Heart right ventricle (tissue), 16 donors: ENCODE data around the gene CAMK2N2. TPM values are rescaled to one million over a fixed set of nuclear protein-coding genes. Genes with fewer than 3 reads are reported as not detected.
A peak's percentile ranks its signal among the peaks of the same experiment; 100 is the strongest.

Source experiments
- ATAC-seq, 8 donors: fragments of 200-7000 bp; cut with Tn5 transposase; one replicate each; pipeline ENCODE4 v1.9.1; 2020; ENCODE audit warnings: mild to moderate bottlenecking in 8 of 8, moderate library complexity in 8 of 8, moderate number of reproducible peaks in 1 of 8
- DNase-seq, 2 donors: peaks; one replicate each; pipeline ENCODE4 v3.0.0-alpha.2; 2020
- H3K27ac ChIP-seq, 10 donors: fragments of 200-600 bp; sonication (generic) in 2 of 10; one replicate each; pipeline versions ENCODE4 v1.5.0 to v1.8.0; 2020 to 2022; ENCODE audit warnings: mild to moderate bottlenecking in 3 of 10
- H3K27me3 ChIP-seq, 7 donors: fragments of 200-600 bp; one replicate each; pipeline ENCODE4 v1.8.0; 2021 to 2022; ENCODE audit warnings: mild to moderate bottlenecking in 2 of 7
- H3K36me3 ChIP-seq, 9 donors: fragments of 200-600 bp; sonication (generic) in 1 of 9; one replicate each; pipeline versions ENCODE4 v1.5.0 to v1.8.0; 2020 to 2022; ENCODE audit warnings: mild to moderate bottlenecking in 2 of 9
- H3K4me1 ChIP-seq, 9 donors: fragments of 200-600 bp; sonication (generic) in 1 of 9; one replicate each; pipeline versions ENCODE4 v1.5.0 to v1.8.0; 2020 to 2022; ENCODE audit warnings: mild to moderate bottlenecking in 4 of 9
- H3K4me3 ChIP-seq, 10 donors: fragments of 200-600 bp; sonication (generic) in 2 of 10; one replicate each; pipeline versions ENCODE4 v1.5.0 to v1.8.0; 2020 to 2022; ENCODE audit warnings: mild to moderate bottlenecking in 7 of 10, moderate library complexity in 2 of 10
- H3K9me3 ChIP-seq, 11 donors: fragments of 200-600 bp in 10 of 11; sonication (generic) in 2 of 11; one replicate each; pipeline versions ENCODE4 v1.5.0 to v1.8.0; 2013 to 2022; ENCODE audit warnings: mild to moderate bottlenecking in 2 of 11, control low read depth in 1 of 11, moderate library complexity in 1 of 11
- WGBS, 2 donors: extraction: QIAGEN DNeasy Blood & Tissue Kit; methylation state at CpG; one replicate each; pipeline ENCODE4 v1.1.7; 2013; ENCODE audit warnings: inconsistent platforms in 1 of 2; 5-methylcytosine and 5-hydroxymethylcytosine counted together
- intact Hi-C, 10 donors: fragments of 100-400 bp; cut with DNase I; formaldehyde crosslinking; loops; one replicate each; pipeline versions ENCODE4 v1.11.1 to v1.14.2; 2022
- polyA plus RNA-seq, 2 donors: library from polyadenylated mRNA; stranded (reverse); fragments of 200-250 nt; gene quantifications; one replicate each; pipeline ENCODE4 v1.2.3, GENCODE V29; 2013
- total RNA-seq, 10 donors: library from RNA; stranded (reverse); fragmentation: NEBNext Ultra II Directional in 3 of 10; extraction: Animal tissue kit (Norgen Biotek cat#: 25700) in 3 of 10; gene quantifications; one replicate each; pipeline versions ENCODE4 v1.2.1 to v1.2.4, GENCODE V29; 2021 to 2023
- TF ChIP-seq, protein P1 (sequence below), 9 donors: fragments of 200-600 bp; sonication (generic) in 2 of 9; IDR thresholded peaks; one replicate each; pipeline versions ENCODE4 v1.5.0 to v1.8.0; 2021 to 2022; ENCODE audit warnings: antibody characterized with exemption in 9 of 9, mild to moderate bottlenecking in 5 of 9, moderate library complexity in 1 of 9
- donor health status: Arrhythmogenic right ventricular cardiomyopathy.
- donor health status: ischemic (EF 13 %, LVEDD 7.1; RV severe dilation, severe dysfunction).
- donor health status: healthy with polysubstance abuse.
- donor health status: DM: no; HTN: yes; CAD: no.
- donor health status: DM: no; HTN: no; CAD: no.
- donor health status: ischemic (EF 25% LVEDD 6.9; RV normal size, moderate dysfunction).
- donor health status: ischemic (EF 25% LVEDD 5.7; RV mildly dilated, moderate dysfunction).
- donor health status: healthy.
- donor health status: DM: yes; HTN: yes; CAD: no.
- donor health status: Ischemic cardiomyopathy.
- donor health status: ischemic (EF 35%, LVEDD 5.7; RV mildly dilated, moderate dysfunction).
- donor health status: nonischemic (EF 11% LVEDD 7.7; RV severe dilation, severe dysfunction).
- donor health status: DM: yes; HTN: yes; CAD: no.
- donor health status: PGD.
- donor health status: ischemic (EF 29% LVEDD 5.4; RV normal size, mild dysfunction).
- donor health status: nonischemic (EF 23%, LVEDD 6.1; RV moderate dilation, normal function).

The CAMK2N2 gene
- total and polyA plus RNA-seq, 12 donors = 0.12 to 0.30 (median 0.23) TPM; not detected in 8

- peaks cover 17 to 50% (median 44%) of the 10 kb centered on the region in 7 donors for H3K27me3 ChIP-seq
- ATAC-seq = peak in 5 of 8 donors; percentile 23 to 60 (median 47)
Observed at GRCh38 chr3:184234224-184234623, 27.1 kb downstream of the CAMK2N2 start.

DNA sequence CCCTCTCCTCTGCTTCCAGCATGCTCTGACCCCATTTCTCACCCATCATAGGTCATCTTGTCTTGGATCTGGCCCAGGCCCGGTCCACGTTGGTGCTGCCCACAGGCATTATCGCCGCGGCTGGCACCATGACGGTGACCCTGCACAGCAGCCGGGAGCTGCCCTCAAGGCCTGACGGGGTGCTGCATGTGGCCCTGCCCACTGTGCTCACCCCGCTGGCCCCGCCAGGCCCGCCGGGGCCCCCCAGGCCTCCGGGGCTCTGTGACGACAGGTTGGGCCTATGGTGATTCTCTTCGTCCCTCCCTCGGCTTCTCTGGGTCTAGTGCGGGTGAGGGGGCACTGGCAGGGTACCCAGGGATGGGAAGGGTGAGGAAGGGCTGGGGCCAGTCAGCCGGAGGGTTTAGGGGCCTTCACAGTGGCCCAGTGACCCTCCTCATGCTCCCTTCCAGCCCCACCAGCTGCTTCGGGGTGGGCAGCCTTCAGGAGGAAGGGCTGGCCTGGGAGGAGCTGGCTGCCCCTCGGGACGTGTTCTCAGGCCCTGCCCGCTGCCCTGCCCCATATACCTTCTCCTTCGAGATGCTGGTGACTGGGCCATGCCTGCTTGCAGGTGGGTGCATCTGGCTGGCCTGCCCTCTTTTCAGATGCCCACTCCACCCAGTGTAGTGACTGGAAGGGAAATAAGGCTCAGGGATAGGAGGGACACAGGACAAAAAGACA, 28.1 kb downstream of the CAMK2N2 start:
- no peaks in the 10 kb centered on the region for H3K36me3 ChIP-seq
- H3K27ac ChIP-seq = no peak overlapping the region
- peaks cover 17 to 58% (median 47%) of the 10 kb centered on the region in 7 donors for H3K27me3 ChIP-seq
- WGBS, 2 donors = 83 to 88% methylated on average over 20 to 23 of the region's 23 CpGs
- ATAC-seq (no peak), DNase-seq (no peak)
- no peaks in the 10 kb centered on the region for H3K9me3 ChIP-seq
- H3K4me3 ChIP-seq = no peak overlapping the region
- intact Hi-C loops = no loop called here
- H3K4me1 ChIP-seq = peaks cover 0 to 20% (median 11%) of the 10 kb centered on the region in 9 donors
- TF ChIP-seq, protein P1, sequence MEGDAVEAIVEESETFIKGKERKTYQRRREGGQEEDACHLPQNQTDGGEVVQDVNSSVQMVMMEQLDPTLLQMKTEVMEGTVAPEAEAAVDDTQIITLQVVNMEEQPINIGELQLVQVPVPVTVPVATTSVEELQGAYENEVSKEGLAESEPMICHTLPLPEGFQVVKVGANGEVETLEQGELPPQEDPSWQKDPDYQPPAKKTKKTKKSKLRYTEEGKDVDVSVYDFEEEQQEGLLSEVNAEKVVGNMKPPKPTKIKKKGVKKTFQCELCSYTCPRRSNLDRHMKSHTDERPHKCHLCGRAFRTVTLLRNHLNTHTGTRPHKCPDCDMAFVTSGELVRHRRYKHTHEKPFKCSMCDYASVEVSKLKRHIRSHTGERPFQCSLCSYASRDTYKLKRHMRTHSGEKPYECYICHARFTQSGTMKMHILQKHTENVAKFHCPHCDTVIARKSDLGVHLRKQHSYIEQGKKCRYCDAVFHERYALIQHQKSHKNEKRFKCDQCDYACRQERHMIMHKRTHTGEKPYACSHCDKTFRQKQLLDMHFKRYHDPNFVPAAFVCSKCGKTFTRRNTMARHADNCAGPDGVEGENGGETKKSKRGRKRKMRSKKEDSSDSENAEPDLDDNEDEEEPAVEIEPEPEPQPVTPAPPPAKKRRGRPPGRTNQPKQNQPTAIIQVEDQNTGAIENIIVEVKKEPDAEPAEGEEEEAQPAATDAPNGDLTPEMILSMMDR (IDR thresholded peaks at IDR 0.05) = no peak

More at GRCh38 chr3:184234224-184234623, 27.1 kb downstream of the CAMK2N2 start:
- H3K9me3 ChIP-seq = no peaks in the 10 kb centered on the region
- no peaks in the 10 kb centered on the region for H3K36me3 ChIP-seq
- TF ChIP-seq, protein P1 (IDR thresholded peaks at IDR 0.05) = peak in 4 of 9 donors; percentile 12 to 31 (median 21)
- WGBS, 2 donors = 26 to 34% methylated on average over 4 of the region's 4 CpGs
- intact Hi-C loops = no loop called here
- H3K27ac ChIP-seq = no peak overlapping the region
- H3K4me3 ChIP-seq = no peak overlapping the region
- no peak for DNase-seq
- peaks cover 0 to 18% (median 11%) of the 10 kb centered on the region in 9 donors for H3K4me1 ChIP-seq

DNA sequence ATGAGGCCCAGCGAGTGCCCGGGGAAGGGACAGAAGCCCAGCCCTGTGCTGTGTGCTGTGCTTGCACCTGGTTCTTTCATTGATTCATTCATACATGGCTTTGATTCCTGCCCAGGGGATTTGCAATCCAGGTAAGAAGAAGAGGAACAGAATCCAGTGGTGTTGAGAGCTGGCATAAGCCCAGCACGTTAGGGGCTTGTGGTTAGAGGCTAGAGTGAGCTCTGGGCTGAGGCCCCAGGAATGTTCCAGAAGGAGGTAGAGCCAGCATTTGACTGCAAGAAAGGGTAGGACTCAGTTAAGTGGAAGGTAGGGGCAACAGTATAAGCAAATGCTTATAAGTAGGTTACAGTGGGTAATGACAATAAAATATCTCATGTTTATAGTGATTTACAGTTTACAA, 29.7 kb downstream of the CAMK2N2 start:
- no peak overlapping the region for H3K4me3 ChIP-seq
- no peak overlapping the region for H3K27ac ChIP-seq
- no peak for ATAC-seq
- peaks cover 0 to 20% (median 11%) of the 10 kb centered on the region in 9 donors for H3K4me1 ChIP-seq
- intact Hi-C loops = no loop called here
- peaks cover 17 to 70% (median 52%) of the 10 kb centered on the region in 7 donors for H3K27me3 ChIP-seq
- DNase-seq = no peak
- H3K36me3 ChIP-seq = no peaks in the 10 kb centered on the region
- 57 to 65% methylated on average over 3 of the region's 3 CpGs for WGBS, 2 donors
- TF ChIP-seq, protein P1 (IDR thresholded peaks at IDR 0.05) = no peak
- no peaks in the 10 kb centered on the region for H3K9me3 ChIP-seq

- Histone ChIP-seq H3K36me3 (no peaks in the 10 kb centered on the region), H3K27me3 (peaks cover 17 to 78% (median 52%) of the 10 kb centered on the region in 7 donors), H3K4me1 (peaks cover 0 to 20% (median 11%) of the 10 kb centered on the region in 9 donors), H3K9me3 (no peaks in the 10 kb centered on the region), H3K27ac (no peak overlapping the region), H3K4me3 (peak overlapping the region; percentile 20 to 69 (median 54))
- ATAC-seq (no peak), DNase-seq (no peak)
- intact Hi-C loops = no loop called here
- WGBS, 2 donors = 4 to 6% methylated on average over 63 to 79 of the region's 79 CpGs
- TF ChIP-seq, protein P1 (IDR thresholded peaks at IDR 0.05) = no peak
Observed at GRCh38 chr3:184230603-184231528, 30.5 kb downstream of the CAMK2N2 start.
